Breast epithelium (tissue), 3 donors: ENCODE results near the gene KCNJ12.

Experiments used
- CTCF ChIP-seq, 3 donors: fragments of 450-650 bp; IDR thresholded peaks; one replicate each; pipeline ENCODE4 v1.5.1; 2016 to 2017; ENCODE audit warnings: antibody characterized with exemption in 3 of 3, mild to moderate bottlenecking in 3 of 3, moderate library complexity in 3 of 3
- POLR2AphosphoS5 ChIP-seq, 3 donors: sonication (generic); formaldehyde crosslinking; IDR thresholded peaks; one replicate each; pipeline ENCODE4 v1.6.1; 2017; ENCODE audit warnings: antibody characterized with exemption in 3 of 3

- TF ChIP-seq POLR2AphosphoS5 (IDR thresholded peaks at IDR 0.05), result no peak
- no peak for TF ChIP-seq CTCF (IDR thresholded peaks at IDR 0.05)
Measured at GRCh38 chr17:21455761-21456160, 79.6 kb downstream of the KCNJ12 start.
